ENCODE measurements around the gene GPC6.

GPC6 gene

DNA sequence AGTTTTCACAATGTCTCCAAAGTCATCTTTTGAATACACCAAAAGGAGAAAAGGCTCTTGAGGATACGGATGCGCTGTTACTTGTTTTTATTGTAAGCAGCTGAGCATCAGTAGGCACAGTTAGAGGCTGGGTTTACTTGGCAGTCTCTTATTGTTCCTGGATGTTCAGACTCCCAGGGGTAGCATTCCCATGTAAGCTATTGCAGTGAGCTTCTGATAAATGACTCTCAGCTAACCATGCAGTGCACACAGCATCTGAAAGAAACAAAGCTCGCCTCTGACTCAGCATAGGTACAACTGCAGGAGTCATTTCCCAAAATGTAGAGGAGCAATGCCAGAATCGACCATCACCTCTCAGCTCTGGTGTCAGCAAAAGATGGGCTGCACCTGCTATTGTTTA, 1168.1 kb downstream of the GPC6 start:
- DNase-seq: no peak

- DNase-seq: no peak
These were observed 1169.3 kb downstream of the GPC6 start for GRCh38 chr13:94395860-94396259.

DNA sequence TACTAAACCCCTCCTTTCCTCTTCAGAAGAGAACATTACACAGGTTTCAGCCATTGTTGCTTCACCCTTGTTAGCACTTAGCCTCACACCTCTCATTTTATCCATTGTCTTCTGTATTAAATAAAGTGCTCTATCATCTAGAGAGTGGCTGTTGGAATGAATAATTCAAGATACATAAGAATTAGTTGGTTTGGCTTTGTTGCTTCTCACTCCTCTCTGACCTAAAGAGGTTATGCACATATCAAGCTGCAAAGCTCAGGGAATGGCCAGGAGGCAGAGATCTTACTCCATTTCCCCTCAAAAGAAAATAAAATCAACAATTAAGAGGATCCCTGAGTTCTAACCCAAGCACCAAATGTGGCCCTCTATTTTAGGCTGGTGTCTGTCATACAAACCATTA, 1173.2 kb downstream of the GPC6 start:
- no peak for DNase-seq

DNA sequence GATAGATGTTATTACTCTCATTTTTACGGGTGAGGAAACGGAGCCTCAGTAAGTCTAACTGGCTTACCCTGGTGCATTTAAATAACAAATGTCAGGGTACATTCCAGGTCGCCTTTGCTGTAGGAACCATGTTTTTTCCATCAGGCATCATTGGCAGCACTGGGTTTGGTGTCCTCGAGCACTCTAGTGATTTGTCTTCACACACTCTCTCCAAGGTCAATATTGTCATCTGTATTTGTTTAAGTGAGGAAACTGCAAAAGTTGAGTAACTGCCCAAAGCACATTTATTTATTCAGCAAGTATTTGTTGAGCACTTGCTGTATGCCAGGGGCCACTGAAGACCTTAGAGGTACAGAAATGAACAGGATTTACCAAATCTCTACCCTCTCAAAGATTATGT, 1174.3 kb downstream of the GPC6 start:
- no peak for DNase-seq

- DNase-seq: no peak
These were observed 1181.9 kb downstream of the GPC6 start for GRCh38 chr13:94408314-94409036.

DNA sequence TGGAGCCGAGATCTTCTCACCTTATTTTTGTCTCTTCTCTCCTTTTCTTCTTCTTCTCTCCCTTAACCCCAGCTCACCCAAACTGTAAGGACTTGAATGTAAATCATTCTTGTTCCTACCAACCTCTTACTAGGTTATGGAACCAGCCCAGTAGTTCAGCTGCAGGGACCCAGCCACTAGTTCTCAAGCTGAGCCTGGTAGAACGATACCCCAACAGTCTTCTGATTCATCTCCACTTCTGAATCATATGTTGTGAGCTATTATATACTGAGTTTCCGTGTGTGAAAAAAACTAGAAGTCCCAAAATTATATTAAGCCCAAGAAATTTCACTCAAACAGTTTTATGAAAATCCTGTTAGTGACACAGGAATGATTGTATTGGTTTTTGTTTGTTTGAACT, 1185.1 kb downstream of the GPC6 start:
- DNase-seq: no peak

DNA sequence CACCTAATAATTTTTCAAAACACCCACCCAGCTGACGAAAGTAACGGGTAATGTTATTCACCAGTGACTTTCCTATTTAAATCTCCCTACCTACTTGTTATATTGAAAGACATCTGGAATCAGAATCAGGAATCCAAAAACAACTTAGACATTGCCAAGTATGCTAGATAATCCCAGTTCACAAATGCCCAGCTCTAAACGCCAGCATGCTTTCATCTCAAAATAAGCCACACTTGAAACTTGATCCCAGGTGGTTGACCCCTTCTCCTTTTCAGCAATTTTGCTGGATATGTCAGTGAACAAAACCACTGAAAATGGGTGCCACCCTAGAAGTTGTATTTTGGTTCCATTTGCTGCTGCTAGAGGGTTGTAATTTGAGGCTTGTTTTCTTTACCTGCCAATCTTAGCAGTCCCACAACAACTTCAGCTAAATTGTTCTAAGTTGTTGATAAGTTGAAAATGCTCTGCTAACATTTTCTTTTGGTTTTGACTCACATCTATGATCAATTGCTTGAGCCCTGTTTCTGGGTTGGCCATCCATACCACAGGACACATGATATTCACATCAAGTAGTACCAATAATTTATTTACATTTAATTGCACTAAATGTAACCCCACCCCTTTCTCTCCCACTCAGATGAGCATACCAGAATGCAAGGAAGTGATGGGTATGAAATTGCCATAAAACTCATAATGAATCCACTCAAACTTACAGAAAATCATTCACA, 1186.4 kb downstream of the GPC6 start:
- DNase-seq: no peak

- DNase-seq: no peak
These were observed 1187.0 kb downstream of the GPC6 start for GRCh38 chr13:94413598-94413944.

DNA sequence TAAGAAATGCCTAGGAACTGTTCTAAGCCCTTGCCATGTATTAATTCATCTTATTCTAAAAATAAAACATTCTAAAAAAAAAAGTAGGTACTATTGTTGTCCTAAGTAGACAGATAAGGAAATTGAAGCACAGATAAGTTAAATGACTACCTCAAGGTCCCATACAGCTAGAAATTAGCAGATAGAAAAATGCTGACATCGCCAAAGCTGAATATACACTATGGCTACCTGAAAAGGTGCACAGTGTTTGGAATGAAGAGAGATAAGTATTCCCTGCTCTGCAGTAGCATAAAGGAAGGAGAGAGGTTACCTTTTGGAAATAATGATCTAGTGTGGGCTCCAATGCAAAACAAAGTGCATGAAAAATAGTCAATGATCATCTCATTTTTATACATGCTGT, 1187.5 kb downstream of the GPC6 start:
- no peak for DNase-seq

- DNase-seq: no peak
These were observed 1188.1 kb downstream of the GPC6 start for GRCh38 chr13:94414708-94415107.

- no peak for DNase-seq
These were observed 1189.1 kb downstream of the GPC6 start for GRCh38 chr13:94415500-94416237.

DNA sequence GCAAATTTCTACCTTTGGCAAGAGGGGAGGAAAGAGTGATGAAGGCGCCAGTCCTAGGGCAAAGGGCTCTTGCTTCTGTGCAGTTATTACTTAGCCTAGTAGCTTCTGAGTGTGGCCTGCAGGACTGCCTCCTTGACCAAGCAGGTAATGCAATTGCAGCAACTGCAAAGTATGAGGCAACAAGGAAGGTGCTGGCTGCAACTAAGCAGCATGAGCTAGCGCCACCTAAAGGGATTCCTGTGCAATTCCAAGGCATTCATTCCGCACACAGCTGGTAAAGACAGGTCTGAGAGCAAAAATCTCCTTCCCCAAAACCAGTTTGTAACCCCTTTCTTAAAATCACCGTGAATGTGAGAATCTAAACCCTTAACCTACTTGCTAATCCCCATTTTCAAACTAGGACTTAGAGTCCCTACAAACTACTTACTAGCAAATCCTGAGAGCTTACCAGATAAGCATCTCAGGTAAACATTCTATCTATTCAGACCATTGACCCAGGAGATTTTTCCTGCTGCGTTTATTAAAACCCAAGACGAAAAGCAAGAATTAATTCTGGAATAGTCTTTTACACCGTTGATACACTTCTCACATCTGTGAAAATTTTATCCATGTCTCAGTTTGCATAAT, 1190.0 kb downstream of the GPC6 start:
- DNase-seq: no peak

- DNase-seq: no peak
These were observed 1190.7 kb downstream of the GPC6 start for GRCh38 chr13:94417294-94417693.

DNA sequence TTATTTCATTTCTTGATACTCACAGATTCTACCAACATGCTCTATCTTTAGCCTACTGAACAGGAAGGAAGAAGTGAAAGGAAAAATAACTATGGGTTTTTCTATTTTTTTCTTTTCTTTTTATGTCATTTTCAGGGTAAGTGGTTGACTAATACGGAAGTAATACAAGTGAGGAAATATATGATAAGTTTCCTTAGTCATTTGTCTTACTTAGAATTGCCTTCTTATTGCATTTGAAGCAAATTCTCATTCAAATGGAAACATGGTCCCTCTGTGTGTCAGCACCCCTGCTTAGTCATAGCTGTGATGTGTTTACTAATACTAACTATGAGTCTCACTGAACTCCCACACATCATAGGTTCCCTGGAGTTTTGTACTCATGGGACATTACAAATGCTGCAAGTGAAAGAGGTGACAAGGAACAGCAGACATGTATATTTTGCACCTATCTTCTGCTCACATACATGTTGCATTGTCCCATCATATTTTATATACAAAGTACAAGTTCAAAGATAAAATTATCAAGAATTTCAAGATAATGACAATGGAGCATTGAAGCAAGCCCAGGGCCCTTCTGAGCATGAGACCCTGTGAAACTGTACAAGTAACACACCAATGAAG, 1192.8 kb downstream of the GPC6 start:
- no peak for DNase-seq

DNA sequence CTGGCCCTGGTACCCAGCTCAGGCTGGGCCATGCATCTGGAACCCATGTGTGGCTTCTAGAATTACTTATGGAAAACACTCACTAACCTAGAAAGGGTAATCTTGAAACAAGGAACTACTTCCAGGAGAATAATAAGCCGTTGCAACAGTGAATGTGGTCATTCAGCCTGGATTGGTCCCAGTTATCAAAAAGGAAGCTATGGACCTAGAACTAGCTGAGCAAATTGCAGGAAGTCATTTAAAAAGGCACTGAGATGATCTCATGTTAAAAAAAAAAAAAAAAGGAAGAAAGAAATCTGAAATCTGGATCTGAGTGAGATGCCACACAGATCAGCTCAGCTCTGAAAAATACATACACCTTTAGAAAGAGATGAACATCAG, 1193.3 kb downstream of the GPC6 start:
- no peak for DNase-seq

DNA sequence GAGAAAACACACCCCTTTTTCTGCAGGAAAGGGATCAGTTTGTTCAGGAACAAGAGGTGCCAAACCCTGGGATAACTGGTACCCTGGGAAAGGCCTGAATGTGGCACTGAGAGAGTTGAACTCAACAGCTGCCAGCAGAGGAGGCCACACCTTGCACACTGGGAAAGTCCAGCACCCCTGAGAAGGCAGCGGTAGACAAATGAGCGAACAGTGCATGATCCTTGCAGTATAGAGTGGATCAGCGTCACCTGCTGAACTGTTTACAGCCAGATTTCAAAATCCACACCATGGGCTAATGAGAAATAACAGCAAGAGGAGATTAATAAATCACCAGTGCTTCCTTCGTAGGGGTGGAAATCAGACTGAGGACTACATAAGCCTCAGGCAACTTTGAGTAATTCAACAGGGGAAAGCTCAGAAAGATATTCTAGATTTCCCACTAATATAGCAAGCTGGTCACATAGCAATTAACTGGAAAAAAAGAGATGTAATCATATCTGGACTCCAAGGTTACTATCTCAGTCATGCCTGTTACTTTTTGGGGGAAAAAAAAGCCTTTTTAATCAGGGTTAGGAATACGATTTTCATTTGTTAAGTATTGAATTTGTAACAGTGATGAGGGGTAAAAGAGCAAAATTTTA, 1200.8 kb downstream of the GPC6 start:
- DNase-seq: no peak

- DNase-seq: no peak
These were observed 1205.0 kb downstream of the GPC6 start for GRCh38 chr13:94431574-94431973.

GRCh38 chr13:94431987-94432386, 1205.4 kb downstream of the GPC6 start:
- DNase-seq: no peak

DNA sequence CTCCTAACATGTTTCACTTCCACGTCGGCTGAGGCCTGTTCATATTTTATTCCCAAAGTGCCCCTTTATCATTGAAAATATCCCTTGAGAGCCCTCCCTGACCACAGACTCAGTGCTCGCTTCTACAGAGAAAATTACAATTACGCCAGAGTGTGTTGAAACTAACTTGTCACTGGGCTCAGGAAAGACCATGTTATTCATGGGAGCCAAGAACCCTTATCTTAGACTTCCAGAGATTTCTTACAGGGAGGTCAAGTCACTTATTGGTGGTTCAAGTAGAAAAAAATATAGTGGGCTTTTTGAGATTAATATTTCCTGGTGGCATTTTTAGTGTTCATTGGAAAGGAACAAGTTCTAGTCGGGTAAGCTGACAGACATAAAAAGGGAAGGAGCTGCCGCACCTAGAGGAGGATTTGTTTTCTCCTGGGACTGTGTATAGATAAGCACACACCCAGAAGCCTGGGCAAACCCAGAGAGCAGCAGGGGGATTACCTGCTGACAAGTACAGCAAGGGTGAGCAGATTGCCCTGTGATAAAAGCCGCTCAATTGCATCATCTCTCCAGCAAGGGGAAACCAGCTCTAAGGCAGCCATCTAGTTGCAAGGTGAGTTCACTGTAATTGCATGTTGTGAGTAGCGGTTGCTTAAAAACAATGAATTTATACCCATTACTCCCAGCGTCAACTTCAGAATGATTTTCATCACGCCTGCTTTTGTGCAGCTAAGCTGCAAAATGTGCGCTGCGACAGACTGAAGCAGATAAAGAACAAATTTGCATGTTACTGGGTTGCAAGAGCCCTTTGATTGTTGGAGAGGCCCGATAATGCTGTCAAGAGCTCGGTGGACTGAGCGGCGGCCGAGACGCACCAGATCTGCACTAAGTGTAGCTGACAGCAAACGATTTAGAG, 1206.7 kb downstream of the GPC6 start:
- no peak for DNase-seq

DNA sequence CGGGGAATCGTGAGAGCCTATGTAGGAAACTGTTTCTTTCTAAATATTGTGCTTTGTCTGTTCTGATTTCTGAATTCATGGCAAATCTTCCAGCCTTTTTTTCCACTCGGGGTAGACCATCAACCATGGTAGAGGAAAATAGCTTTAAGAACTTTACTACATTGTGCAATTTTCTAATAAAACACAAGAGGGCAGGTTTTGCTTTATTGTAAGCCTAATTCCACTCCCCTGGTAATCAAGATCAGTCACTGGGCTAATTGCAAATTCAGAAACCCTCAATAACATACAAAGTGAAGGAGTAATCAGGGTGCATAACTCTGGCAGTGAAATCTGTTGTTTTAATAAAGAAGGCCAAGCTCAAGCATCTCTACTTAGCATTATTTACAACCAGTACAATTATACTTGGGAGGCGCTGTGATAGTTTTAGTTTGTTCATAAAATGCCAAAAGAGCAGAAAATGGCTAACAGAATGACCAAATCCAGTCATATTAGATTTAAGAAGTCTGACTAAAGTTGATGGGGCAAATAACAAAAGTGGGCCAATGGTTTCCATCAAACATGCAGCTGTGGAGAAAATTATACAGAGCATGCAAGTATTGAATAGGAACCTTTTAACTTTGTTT, 1209.1 kb downstream of the GPC6 start:
- no peak for DNase-seq

GRCh38 chr13:94444826-94445225, 1218.2 kb downstream of the GPC6 start:
- DNase-seq: no peak

Measured in effector CD8-positive, alpha-beta T cell (primary cell).